K562 (cell line): ENCODE data around the gene CDPF1. TPM values are rescaled to one million over a fixed set of nuclear protein-coding genes. Genes with fewer than 3 reads are reported as not detected.

ENCODE experiments used
- ASH1L ChIP-seq: fragments of 450-650 bp; IDR thresholded peaks from 2 replicates; pipeline ENCODE4 v1.6.1; 2018; ENCODE audit warnings: borderline replicate concordance, mild to moderate bottlenecking, low read depth; ENCODE audit not compliant: partially characterized antibody
- BDP1 ChIP-seq: IDR thresholded peaks from 3 replicates; pipeline ENCODE4 v1.6.1; 2011; ENCODE audit not compliant: insufficient read length, insufficient read depth
- BRCA1 ChIP-seq, 2 experiments: fragments of 450-650 bp in 1 of 2; sonication (generic) in 1 of 2; formaldehyde crosslinking in 1 of 2; IDR thresholded peaks; 2 replicates each; pipeline versions ENCODE4 v1.5.0 to v1.6.1; 2017 to 2020; ENCODE audit warnings: mild to moderate bottlenecking in 1 of 2, missing genetic modification reagents in 1 of 2
- CCNT2 ChIP-seq: IDR thresholded peaks from 2 replicates; pipeline ENCODE4 v1.6.1; 2011; ENCODE audit warnings: borderline replicate concordance, low read depth, mild to moderate bottlenecking, moderate library complexity, mixed read lengths, low read length; ENCODE audit not compliant: insufficient read length; ENCODE audit errors: extremely low read depth
- DNMT1 ChIP-seq: fragments of 450-650 bp; IDR thresholded peaks from 2 replicates; pipeline ENCODE4 v1.6.1; 2016; ENCODE audit warnings: antibody characterized with exemption, mild to moderate bottlenecking
- ELF2 ChIP-seq: fragments of 250-450 bp; sonication (Bioruptor Pico); IDR thresholded peaks from 2 replicates; pipeline ENCODE4 v1.5.0; 2021; ENCODE audit warnings: mild to moderate bottlenecking
- ETS1 ChIP-seq: conservative IDR thresholded peaks from 2 replicates; pipeline ENCODE4 v1.6.1; 2011; ENCODE audit warnings: low read depth, mild to moderate bottlenecking, low read length; ENCODE audit not compliant: control insufficient read depth
- IRF2 ChIP-seq: sonication (generic); formaldehyde crosslinking; IDR thresholded peaks from 2 replicates; pipeline ENCODE4 v1.8.1; 2022; ENCODE audit warnings: mild to moderate bottlenecking, missing genetic modification reagents
- KAT7 ChIP-seq: sonication (generic); formaldehyde crosslinking; IDR thresholded peaks from 2 replicates; pipeline ENCODE4 v1.8.0; 2022; ENCODE audit warnings: missing genetic modification reagents, mild to moderate bottlenecking, borderline replicate concordance
- MEF2D ChIP-seq: conservative IDR thresholded peaks from 2 replicates; pipeline ENCODE4 v1.6.1; 2016; ENCODE audit warnings: low read depth, missing genetic modification characterization, missing compliant biosample characterization
- MYC ChIP-seq, 2 experiments: fragments of 250-450 bp in 1 of 2; sonication (Bioruptor Pico) in 1 of 2; IDR thresholded peaks; 2 replicates each; pipeline versions ENCODE4 v1.5.1 to v1.6.1; 2012 to 2021; ENCODE audit warnings: low read depth in 2 of 2, borderline replicate concordance in 1 of 2, improper control_type of control experiment in 1 of 2, low read length in 1 of 2, mild to moderate bottlenecking in 1 of 2, moderate library complexity in 1 of 2
- PHF8 ChIP-seq: fragments of 200-600 bp; sonication (generic); IDR thresholded peaks from 2 replicates; pipeline ENCODE4 v1.6.1; 2012; ENCODE audit warnings: mixed run types, mild to moderate bottlenecking, inconsistent platforms, low read length, moderate library complexity, borderline replicate concordance
- RBFOX2 ChIP-seq: fragments of 200-400 bp; formaldehyde crosslinking; IDR thresholded peaks from 2 replicates; pipeline ENCODE4 v1.6.1; 2017; ENCODE audit warnings: low read depth, mild to moderate bottlenecking, low read length, moderate library complexity
- RERE ChIP-seq: sonication (generic); formaldehyde crosslinking; IDR thresholded peaks from 2 replicates; pipeline ENCODE4 v1.8.0; 2023; ENCODE audit warnings: missing genetic modification reagents, mild to moderate bottlenecking, borderline replicate concordance
- SAFB ChIP-seq: fragments of 200-400 bp; formaldehyde crosslinking; IDR thresholded peaks from 2 replicates; pipeline ENCODE4 v1.6.1; 2017; ENCODE audit warnings: low read depth, low read length, borderline replicate concordance
- STAT5A ChIP-seq: IDR thresholded peaks from 2 replicates; pipeline ENCODE4 v1.6.1; 2012; ENCODE audit warnings: low read length, inconsistent platforms, borderline replicate concordance
- TCF7L2 ChIP-seq: fragments of 150-350 bp; IDR thresholded peaks from 2 replicates; pipeline ENCODE4 v1.6.1; 2016; ENCODE audit warnings: low read depth, mild to moderate bottlenecking, low read length, moderate library complexity
- U2AF2 ChIP-seq: fragments of 200-400 bp; formaldehyde crosslinking; optimal IDR thresholded peaks from 2 replicates; pipeline ENCODE3; 2017; ENCODE audit warnings: low read depth, mild to moderate bottlenecking, low read length
- ZBTB8A ChIP-seq: fragments of 450-650 bp; IDR thresholded peaks from 2 replicates; pipeline ENCODE4 v1.6.1; 2018; ENCODE audit warnings: mild to moderate bottlenecking, moderate library complexity; ENCODE audit not compliant: partially characterized antibody
- ZC3H11A ChIP-seq: IDR thresholded peaks from 2 replicates; pipeline ENCODE4 v1.6.1; 2012; ENCODE audit warnings: low read depth, low read length, improper control_type of control experiment
- ZNF311 ChIP-seq: fragments of 250-450 bp; sonication (Bioruptor Pico); IDR thresholded peaks from 2 replicates; pipeline ENCODE4 v1.4.0; 2020; ENCODE audit warnings: mild to moderate bottlenecking, moderate library complexity
- polyA plus RNA-seq, 8 experiments: library from polyadenylated mRNA; depleted of rRNA in 4 of 8; stranded (reverse) in 5 of 8; unstranded in 3 of 8; fragments of >200 nt; fragmentation: Nextera tagmentation in 2 of 8; fragmentation: Illumina TruSeq in 1 of 8; extraction: Ambion mirVana in 2 of 8; extraction: Trizol in 1 of 8; gene quantifications; 2 replicates each; pipeline versions ENCODE4 v1.2.1 to v1.2.3, GENCODE V29; 2011 to 2014; ENCODE audit warnings: inconsistent platforms in 1 of 8, missing spikeins in 1 of 8
- total RNA-seq, 7 experiments: library from RNA; depleted of rRNA in 6 of 7; stranded (reverse); fragments of >200 nt in 6 of 7; fragmentation: Illumina TruSeq in 2 of 7; extraction: Trizol in 2 of 7; gene quantifications; 2 replicates each; pipeline versions ENCODE4 v1.2.1 to v1.2.3, GENCODE V29; 2011 to 2021; ENCODE audit warnings: low replicate concordance in 1 of 7

The CDPF1 gene
- total and polyA plus RNA-seq, 9 of the 15 experiments (the other 6 are each of a cell fraction or from before 2014, with no cell fraction given): 0.84 to 19.5 (median 9.1) TPM

GRCh38 chr22:46250035-46250782 is at the start of gene CDPF1 (continued):
- TF ChIP-seq ETS1 (no peak), ZNF311 (no peak), STAT5A (no peak), ZBTB8A (no peak), KAT7 (CRISPR knock-in tag) (0 out of 2 replicates have a peak, but pooled peaks have one; percentile 22), RERE (CRISPR knock-in tag) (no peak), U2AF2 (no peak), ELF2 (no peak), MEF2D (tag) (no peak), ZC3H11A (no peak), IRF2 (CRISPR knock-in tag) (no peak), BDP1 (no peak), BRCA1 (IDR thresholded peaks at IDR 0.05) (no peak), BRCA1 (CRISPR knock-in tag; IDR thresholded peaks at IDR 0.05) (no peak), SAFB (peak; percentile 50; the same call in 1 of the 2 replicates), MYC (IDR thresholded peaks at IDR 0.05; ENCODE audit: low read depth, low read length) (peak; percentile 34; the same call in 1 of the 2 replicates), MYC (CRISPR knock-in tag; IDR thresholded peaks at IDR 0.05; ENCODE audit: borderline replicate concordance, low read depth) (no peak), PHF8 (peak; percentile 75; the same call in 1 of the 2 replicates), ASH1L (no peak), DNMT1 (no peak), TCF7L2 (no peak), RBFOX2 (peak; percentile 95), CCNT2 (peak; percentile 38)
